Ascending aorta (tissue), 2 donors: ENCODE results near the gene GPER1. TPM values are rescaled to one million over a fixed set of nuclear protein-coding genes. Genes with fewer than 3 reads are reported as not detected.
"Not testable (repeated sequence)": the region's sequence is repeated elsewhere in the genome, so short reads cannot be mapped to it uniquely, and the experiment has no call there.

ENCODE experiments used
- DNase-seq, 2 donors: peaks; one replicate each; pipeline ENCODE4 v3.0.0-alpha.2; 2019; ENCODE audit warnings: low spot score in 2 of 2
- H3K27ac ChIP-seq, 2 donors: fragments of 200-600 bp; sonication (generic); one replicate each; pipeline ENCODE4 v1.5.1; 2016 to 2017; ENCODE audit warnings: mild to moderate bottlenecking in 1 of 2
- H3K27me3 ChIP-seq: fragments of 200-600 bp; sonication (generic); one replicate; pipeline ENCODE4 v1.5.1; 2017
- H3K36me3 ChIP-seq, 2 donors: fragments of 200-600 bp; sonication (generic); one replicate each; pipeline ENCODE4 v1.5.1; 2016
- H3K4me1 ChIP-seq, 2 donors: fragments of 200-600 bp; sonication (generic); one replicate each; pipeline ENCODE4 v1.5.1; 2016 to 2017; ENCODE audit warnings: mild to moderate bottlenecking in 1 of 2
- H3K4me3 ChIP-seq, 2 donors: fragments of 200-600 bp; sonication (generic); one replicate each; pipeline ENCODE4 v1.5.1; 2016 to 2017; ENCODE audit warnings: mild to moderate bottlenecking in 1 of 2
- H3K9me3 ChIP-seq, 2 donors: fragments of 200-600 bp; sonication (generic); one replicate each; pipeline ENCODE4 v1.5.1; 2016
- CTCF ChIP-seq, 3 experiments: fragments of 200-600 bp in 2 of 3; fragments of 450-650 bp in 1 of 3; sonication (generic) in 2 of 3; IDR thresholded peaks; one replicate each; pipeline ENCODE4 v1.5.1; 2016 to 2019; ENCODE audit warnings: antibody characterized with exemption in 3 of 3, mild to moderate bottlenecking in 1 of 3, moderate library complexity in 1 of 3
- intact Hi-C: fragments of 100-400 bp; cut with DNase I; formaldehyde crosslinking; loops from one replicate; pipeline ENCODE4 v1.15.1; 2023
- total RNA-seq: library from RNA; depleted of rRNA; stranded (reverse); fragments of >200 nt; gene quantifications from one replicate; pipeline ENCODE4 v1.1.0, GENCODE V29; 2016

GPER1 gene
- 11.3 TPM for total RNA-seq

DNA sequence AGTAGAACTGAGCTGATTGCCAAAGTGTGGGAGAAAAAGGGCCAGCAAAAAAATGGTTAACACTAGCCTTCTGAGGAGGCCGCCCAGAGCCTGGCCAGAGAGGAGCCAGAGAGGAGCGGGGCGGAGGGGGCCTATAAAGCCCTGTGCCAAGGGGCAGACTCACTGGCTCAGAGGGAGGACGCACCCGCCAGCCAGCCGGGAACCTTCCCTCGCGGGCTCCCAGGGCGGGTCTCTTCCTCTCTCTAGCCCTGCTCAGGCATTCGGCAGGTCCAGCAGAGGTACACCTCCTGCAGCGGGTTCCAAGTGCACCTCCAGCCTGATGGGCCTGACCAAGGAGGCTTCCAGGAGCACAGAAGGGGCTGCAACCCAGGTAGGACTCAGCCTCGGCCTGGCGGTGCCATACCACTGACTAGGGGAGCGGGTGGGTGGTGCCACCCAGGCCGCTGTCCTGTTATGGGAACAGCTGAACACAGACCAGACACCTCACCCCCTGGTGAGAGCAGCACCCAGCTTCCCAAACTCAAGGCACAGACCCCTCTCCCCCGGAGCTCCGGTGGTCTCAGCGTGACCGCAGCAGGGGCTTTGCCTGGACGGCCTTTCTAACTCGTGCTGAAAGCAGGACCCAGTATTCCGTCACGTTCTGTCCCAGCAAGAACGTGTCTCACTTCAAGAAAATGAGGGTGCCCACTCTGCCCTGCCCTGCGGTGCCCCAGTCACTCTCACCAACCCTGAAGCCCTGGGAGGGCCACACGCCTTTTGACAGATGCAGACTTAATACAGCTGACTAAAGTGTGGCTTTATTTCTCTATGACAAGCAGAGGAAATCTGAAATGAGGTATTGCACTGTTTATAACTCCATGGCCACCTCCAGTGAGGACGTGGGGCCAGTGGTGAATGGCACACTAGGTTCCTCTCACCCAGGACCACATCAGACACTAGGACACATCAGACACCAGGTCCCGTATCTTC is at the start of gene GPER1:
Gene GPER1 (plus strand): TSS at position 162 of the 969 bp plus-strand sequence. CDS start 3,616 bp downstream, outside the sequence.
- H3K36me3 ChIP-seq, result peaks cover 15 to 20% of the 10 kb centered on the region in 2 donors
- intact Hi-C loops, result loop anchor here (1.0 kb wide), 2 partner anchors 35 to 50 kb away; a partner anchor contains a TSS
- DNase-seq, result peak in 1 of 2 donors; percentile 78
- peaks cover 11 to 30% of the 10 kb centered on the region in 2 donors for H3K4me1 ChIP-seq
- TF ChIP-seq CTCF (IDR thresholded peaks at IDR 0.05), result no peak
- peak within 1 kb of the TSS; percentile 76 to 83 for H3K27ac ChIP-seq
- H3K4me3 ChIP-seq, result peak within 1 kb of the TSS; percentile 56 to 57
- no peaks in the 10 kb centered on the region for H3K27me3 ChIP-seq
- no peaks in the 10 kb centered on the region for H3K9me3 ChIP-seq

- not testable (repeated sequence) for DNase-seq, H3K4me3 ChIP-seq, H3K27me3 ChIP-seq, H3K27ac ChIP-seq, H3K36me3 ChIP-seq, H3K9me3 ChIP-seq
- peaks cover 3 to 16% of the 10 kb centered on the region in 2 donors for H3K4me1 ChIP-seq
- intact Hi-C loops, result loop anchor here (5.0 kb wide), 1 partner anchor 57 kb away; no protein-coding TSS in a partner anchor
Measured at GRCh38 chr7:1040233-1040632, 47.7 kb upstream of the GPER1 start.

DNA sequence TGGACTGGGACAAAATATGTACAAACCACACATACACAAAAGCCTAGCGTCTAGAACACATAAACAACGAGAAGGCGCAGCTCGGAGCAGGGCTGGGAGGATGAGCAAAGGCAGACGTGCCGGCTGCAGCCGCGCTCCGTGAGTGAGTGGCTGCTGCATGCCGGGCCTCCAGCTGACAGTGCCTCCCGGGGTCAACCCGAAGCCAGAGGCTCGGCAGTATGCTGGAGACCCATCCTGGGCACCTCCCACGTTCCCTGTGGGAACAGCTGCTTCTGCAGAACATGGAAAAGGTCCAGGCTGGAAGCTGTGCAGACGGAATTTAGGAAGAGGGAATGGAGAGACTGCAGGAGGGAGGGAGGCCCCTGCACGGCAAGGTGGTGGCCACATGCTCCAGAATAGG is 47.1 kb upstream of the GPER1 start:
- Histone ChIP-seq H3K4me1 (peaks cover 3 to 21% of the 10 kb centered on the region in 2 donors), H3K4me3 (no peak overlapping the region)

DNA sequence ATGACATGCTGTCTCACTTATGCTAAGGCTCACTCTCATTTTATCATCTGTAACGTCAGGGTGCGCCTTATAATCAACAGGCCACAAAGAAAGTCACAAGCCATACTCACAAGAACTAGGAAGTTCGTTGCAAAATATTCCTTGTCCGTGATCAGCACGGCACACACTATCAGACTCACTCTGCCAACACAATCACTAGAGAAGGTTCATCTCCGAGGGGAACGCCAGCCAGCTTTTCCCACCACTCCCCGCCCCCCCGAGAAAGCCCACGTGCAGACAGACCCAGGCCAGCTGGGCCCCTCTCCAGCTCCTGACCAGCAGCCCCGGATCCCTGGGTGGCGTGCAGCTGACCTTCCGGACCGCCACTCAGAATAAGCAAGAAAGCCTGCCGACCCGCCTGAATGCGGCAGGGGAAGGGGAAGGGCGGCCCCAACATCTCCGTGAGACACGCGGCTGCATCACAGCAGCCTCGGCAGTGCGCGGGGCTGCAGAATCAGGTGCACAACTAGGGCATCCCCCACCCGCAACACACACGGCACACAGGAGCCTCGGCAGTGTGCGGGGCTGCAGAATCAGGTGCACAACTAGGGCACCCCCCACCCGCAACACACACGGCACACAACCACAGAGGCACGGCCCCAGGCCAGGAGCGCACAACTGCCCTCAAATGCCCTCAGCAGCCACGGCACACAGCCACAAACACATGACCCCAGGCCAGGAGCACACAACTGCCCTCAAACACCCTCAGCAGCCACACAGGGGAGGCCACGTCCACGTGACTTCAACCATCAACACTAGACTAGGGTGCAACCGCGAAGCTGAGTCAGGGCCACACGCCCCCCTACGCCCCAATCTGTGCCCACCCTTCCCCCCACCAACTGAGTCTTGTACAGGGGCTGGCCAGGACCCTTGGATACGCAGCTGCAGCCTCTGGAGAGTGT is 46.1 kb upstream of the GPER1 start:
- Histone ChIP-seq H3K4me1 (peaks cover 3 to 22% of the 10 kb centered on the region in 2 donors), H3K27me3 (no peaks in the 10 kb centered on the region), H3K9me3 (no peaks in the 10 kb centered on the region), H3K4me3 (no peak overlapping the region), H3K36me3 (no peaks in the 10 kb centered on the region), H3K27ac (peak overlapping the region in 1 of 2 donors; percentile 72)
- DNase-seq, result no peak
- intact Hi-C loops, result loop anchor here (5.0 kb wide), 1 partner anchor 55 kb away; no protein-coding TSS in a partner anchor
- no peak for TF ChIP-seq CTCF (IDR thresholded peaks at IDR 0.05)

More for the DNA sequence above, 47.1 kb upstream of the GPER1 start:
- intact Hi-C loops, result loop anchor here (5.0 kb wide), 1 partner anchor 57 kb away; no protein-coding TSS in a partner anchor
- Histone ChIP-seq H3K36me3 (no peaks in the 10 kb centered on the region), H3K27me3 (no peaks in the 10 kb centered on the region), H3K27ac (no peak overlapping the region), H3K9me3 (no peaks in the 10 kb centered on the region)
- no peak for TF ChIP-seq CTCF (IDR thresholded peaks at IDR 0.05)
- no peak for DNase-seq

DNA sequence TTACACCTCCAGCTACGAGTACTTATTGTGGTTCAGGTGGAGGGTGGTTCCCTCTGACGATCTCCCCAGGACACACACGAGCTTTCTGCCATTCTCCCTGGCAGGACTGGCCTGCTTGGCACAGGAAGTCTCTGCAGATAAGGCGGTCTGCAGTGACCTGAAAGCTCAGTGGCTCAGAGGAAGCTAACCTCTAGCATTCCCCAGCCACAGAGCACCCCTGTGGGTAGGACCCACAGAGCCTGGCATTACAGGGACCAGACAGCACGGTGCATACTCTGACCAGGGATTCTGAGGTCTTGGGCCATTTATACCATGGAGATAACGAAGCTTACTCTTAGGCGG is 45.5 kb upstream of the GPER1 start:
- TF ChIP-seq CTCF (IDR thresholded peaks at IDR 0.05), result no peak
- Histone ChIP-seq H3K36me3 (no peaks in the 10 kb centered on the region), H3K27me3 (no peaks in the 10 kb centered on the region), H3K4me1 (peaks cover 3 to 22% of the 10 kb centered on the region in 2 donors), H3K9me3 (no peaks in the 10 kb centered on the region), H3K27ac (peak overlapping the region in 1 of 2 donors; percentile 72), H3K4me3 (no peak overlapping the region)
- intact Hi-C loops, result loop anchor here (5.0 kb wide), 1 partner anchor 55 kb away; no protein-coding TSS in a partner anchor
- no peak for DNase-seq
